ENCODE results near the gene ABT1. TPM values are rescaled to one million over a fixed set of nuclear protein-coding genes. Genes with fewer than 3 reads are reported as not detected.
"Not testable (repeated sequence)": the region's sequence is repeated elsewhere in the genome, so short reads cannot be mapped to it uniquely, and the experiment has no call there.

The ABT1 gene
- 10 to 100 TPM; 11.9 to 17.6 (median 15.0) TPM for total RNA-seq

DNA sequence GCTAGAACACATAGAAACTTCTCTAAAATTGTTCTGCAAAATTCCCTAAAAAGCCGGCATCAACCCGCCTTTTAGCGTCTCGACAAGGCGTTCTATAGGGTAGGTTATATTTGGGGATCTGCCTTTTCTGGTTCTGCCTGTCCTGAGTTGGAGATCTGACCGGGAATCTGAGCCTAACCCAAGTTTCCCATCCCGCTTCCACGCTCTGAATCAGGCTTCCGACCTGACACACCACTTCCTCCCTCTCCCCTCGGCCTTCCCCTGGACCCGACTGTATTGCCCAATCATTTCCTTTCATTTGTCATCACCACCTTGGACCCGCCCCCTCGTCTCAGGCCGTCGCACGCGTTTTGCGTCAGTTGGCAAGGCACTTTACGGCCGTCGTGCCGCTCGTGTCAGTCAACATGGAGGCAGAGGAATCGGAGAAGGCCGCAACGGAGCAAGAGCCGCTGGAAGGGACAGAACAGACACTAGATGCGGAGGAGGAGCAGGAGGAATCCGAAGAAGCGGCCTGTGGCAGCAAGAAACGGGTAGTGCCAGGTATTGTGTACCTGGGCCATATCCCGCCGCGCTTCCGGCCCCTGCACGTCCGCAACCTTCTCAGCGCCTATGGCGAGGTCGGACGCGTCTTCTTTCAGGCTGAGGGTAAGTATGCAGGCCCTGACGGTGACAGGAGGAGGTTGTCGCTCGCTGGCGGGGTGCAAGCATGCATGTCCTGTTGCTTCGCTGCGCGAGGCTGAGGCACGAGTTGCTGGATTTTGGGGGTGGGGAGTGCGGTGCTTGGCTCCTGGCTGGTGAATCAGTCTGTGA is at the start of gene ABT1:
TSS of gene ABT1 (plus strand) at position 375 of the 810 bp plus-strand sequence. CDS start at position 405, 30 bp downstream.
- peak; percentile 98 to 99 for DNase-seq
- no peaks in the 10 kb centered on the region for H3K9me3 ChIP-seq
- peak in 1 of 2 donors; percentile 86 for TF ChIP-seq POLR2A (IDR thresholded peaks at IDR 0.05)
- TF ChIP-seq, protein P1, sequence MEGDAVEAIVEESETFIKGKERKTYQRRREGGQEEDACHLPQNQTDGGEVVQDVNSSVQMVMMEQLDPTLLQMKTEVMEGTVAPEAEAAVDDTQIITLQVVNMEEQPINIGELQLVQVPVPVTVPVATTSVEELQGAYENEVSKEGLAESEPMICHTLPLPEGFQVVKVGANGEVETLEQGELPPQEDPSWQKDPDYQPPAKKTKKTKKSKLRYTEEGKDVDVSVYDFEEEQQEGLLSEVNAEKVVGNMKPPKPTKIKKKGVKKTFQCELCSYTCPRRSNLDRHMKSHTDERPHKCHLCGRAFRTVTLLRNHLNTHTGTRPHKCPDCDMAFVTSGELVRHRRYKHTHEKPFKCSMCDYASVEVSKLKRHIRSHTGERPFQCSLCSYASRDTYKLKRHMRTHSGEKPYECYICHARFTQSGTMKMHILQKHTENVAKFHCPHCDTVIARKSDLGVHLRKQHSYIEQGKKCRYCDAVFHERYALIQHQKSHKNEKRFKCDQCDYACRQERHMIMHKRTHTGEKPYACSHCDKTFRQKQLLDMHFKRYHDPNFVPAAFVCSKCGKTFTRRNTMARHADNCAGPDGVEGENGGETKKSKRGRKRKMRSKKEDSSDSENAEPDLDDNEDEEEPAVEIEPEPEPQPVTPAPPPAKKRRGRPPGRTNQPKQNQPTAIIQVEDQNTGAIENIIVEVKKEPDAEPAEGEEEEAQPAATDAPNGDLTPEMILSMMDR (IDR thresholded peaks at IDR 0.05) = peak in 1 of 6 experiments; percentile 12
- intact Hi-C loops (cut with DNase I) = no loop called here
- H3K4me3 ChIP-seq (replicated peaks in 1 of 3) = peak within 1 kb of the TSS; percentile 70 to 95 (median 88)
- H3K36me3 ChIP-seq = peaks cover 15 to 16% of the 10 kb centered on the region in 2 donors
- peak within 1 kb of the TSS; percentile 60 to 87 (median 77) for H3K27ac ChIP-seq
- WGBS, 2 donors = 1% methylated on average over 32 to 51 of the region's 51 CpGs
- H3K4me1 ChIP-seq = peaks cover 9 to 16% of the 10 kb centered on the region in 2 donors
- peaks cover 8% of the 10 kb centered on the region for H3K27me3 ChIP-seq

DNA sequence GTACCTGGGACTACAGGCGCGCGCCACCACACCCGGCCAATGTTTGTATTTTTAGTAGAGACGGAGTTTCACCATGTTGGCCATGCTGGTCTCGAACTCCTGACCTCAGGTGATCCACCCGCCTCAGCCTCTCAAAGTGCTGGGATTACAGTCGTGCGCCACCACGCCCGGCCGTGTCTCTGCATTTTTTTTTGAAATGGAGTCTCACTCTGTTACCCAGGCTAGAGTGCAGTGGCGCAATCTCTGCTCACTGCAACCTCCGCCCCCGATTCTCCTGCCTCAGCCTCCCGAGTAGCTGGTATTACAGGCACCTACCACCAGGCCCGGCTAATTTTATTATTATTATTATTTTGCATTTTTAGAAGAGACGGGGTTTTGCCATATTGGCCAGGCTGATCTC is 49.4 kb upstream of the ABT1 start:
- H3K9me3 ChIP-seq; DNase-seq; H3K36me3 ChIP-seq; H3K4me3 ChIP-seq (replicated peaks in 1 of 3); H3K4me1 ChIP-seq; H3K27ac ChIP-seq; intact Hi-C loops (cut with DNase I); H3K27me3 ChIP-seq: not testable (repeated sequence)
- WGBS, 2 donors = 95 to 97% methylated on average over 18 of the region's 18 CpGs

DNA sequence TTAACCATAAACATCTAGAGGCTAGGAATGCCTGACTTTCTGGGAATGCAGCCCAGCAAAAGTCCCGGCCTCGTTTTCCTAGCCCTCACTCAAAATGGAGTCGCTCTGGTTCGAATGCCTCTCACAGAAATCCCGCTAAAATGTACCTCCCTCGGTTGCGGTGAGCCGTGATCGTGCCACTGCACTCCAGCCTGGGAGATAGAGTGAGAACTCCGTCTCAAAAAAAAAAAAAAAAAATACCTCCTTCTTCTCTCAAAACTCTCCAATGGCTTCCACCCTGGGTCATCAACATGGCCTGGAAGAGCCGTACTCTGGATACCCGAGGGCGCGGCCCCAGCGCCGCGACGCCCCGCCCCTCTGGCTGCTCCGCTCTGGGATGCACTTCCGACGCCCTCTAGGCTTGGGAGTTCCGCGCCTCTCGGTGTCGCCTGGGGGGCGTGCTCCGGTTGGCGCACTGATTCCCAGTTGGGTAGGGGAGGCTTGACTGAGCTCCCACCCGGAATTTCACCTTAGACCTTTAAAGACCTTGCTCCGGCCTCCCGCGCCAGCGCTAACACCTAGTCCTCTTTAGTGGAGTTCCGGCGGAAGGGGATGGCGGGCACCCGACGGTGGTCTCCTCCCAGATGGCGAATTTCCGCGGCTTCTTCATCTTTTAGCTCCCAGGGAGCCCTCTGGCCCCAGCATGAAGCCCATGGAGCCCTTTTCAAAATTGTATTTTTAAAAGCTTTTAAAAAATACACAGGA is 46.3 kb upstream of the ABT1 start:
- Histone ChIP-seq H3K27me3 (no peaks in the 10 kb centered on the region), H3K9me3 (no peaks in the 10 kb centered on the region), H3K4me1 (peaks cover 3 to 4% of the 10 kb centered on the region in 2 donors), H3K27ac (no peak overlapping the region), H3K4me3 (replicated peaks in 1 of 3) (peak overlapping the region in 2 of 3 donors; percentile 9 to 31), H3K36me3 (peaks cover 3 to 5% of the 10 kb centered on the region in 2 donors)
- 11 to 14% methylated on average over 30 to 42 of the region's 42 CpGs for WGBS, 2 donors
- intact Hi-C loops (cut with DNase I) = no loop called here
- no peak for TF ChIP-seq POLR2A (IDR thresholded peaks at IDR 0.05)
- TF ChIP-seq, protein P1 (IDR thresholded peaks at IDR 0.05) = no peak
- peak; percentile 48 to 51 for DNase-seq

DNA sequence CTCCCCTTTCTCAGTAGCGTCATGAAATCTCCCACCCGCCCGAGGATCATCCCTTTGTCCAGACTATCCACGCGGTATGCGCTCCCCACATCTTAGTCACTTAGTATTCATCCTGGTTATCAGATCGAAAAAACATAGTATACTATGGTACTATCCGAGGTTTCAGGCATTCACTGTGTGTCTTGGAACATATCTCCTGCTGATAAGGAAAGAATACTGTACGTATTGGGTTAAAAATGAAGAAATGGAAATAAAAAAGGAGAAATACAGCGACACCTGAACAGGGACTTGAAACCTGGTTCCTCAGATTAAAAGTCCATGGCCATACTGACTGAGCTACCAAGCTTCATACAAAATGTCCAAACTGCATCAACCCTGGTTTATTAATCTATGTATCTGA is 44.5 kb upstream of the ABT1 start:
- 92% methylated on average over 10 of the region's 10 CpGs for WGBS, 2 donors
- DNase-seq = no peak
- peaks cover 3 to 4% of the 10 kb centered on the region in 2 donors for H3K4me1 ChIP-seq
- no peak overlapping the region for H3K4me3 ChIP-seq (replicated peaks in 1 of 3)
- intact Hi-C loops (cut with DNase I) = no loop called here
- H3K27ac ChIP-seq = no peak overlapping the region
- H3K9me3 ChIP-seq = no peaks in the 10 kb centered on the region
- no peaks in the 10 kb centered on the region for H3K27me3 ChIP-seq
- TF ChIP-seq, protein P1 (IDR thresholded peaks at IDR 0.05) = no peak
- TF ChIP-seq POLR2A (IDR thresholded peaks at IDR 0.05) = no peak
- H3K36me3 ChIP-seq = no peaks in the 10 kb centered on the region

DNA sequence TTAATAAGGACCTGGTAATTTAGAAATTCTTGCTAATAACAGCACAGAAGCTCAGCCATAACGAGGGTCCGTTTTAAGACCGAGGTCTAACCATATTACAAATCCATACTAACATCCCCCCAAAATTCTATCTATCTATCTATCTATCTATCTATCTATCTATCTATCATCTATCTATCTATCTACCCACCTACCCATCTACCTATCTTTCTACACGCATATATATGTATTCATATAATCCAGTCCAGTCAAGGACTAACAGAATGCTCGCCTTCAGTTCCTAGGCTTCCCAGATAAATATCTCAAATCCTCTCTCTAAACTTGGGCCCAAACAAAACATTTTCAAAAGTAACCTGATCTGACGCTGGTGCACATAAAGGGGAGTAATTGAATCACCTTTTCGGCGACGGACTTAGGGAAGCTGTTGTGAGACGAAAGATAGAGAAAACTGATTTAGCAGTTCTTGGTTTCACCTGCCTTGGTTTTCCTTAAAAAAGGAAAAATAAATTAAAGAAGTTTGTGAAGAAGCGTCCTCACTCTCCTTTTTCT is 44.0 kb upstream of the ABT1 start:
- DNase-seq = no peak
- H3K27ac ChIP-seq = peak overlapping the region in 1 of 3 donors; percentile 87
- intact Hi-C loops (cut with DNase I) = no loop called here
- H3K4me3 ChIP-seq (replicated peaks in 1 of 3) = peak overlapping the region in 1 of 3 donors; percentile 46
- TF ChIP-seq, protein P1 (IDR thresholded peaks at IDR 0.05) = no peak
- TF ChIP-seq POLR2A (IDR thresholded peaks at IDR 0.05) = no peak
- H3K27me3 ChIP-seq = no peaks in the 10 kb centered on the region
- no peaks in the 10 kb centered on the region for H3K9me3 ChIP-seq
- H3K4me1 ChIP-seq = peaks cover 3 to 4% of the 10 kb centered on the region in 2 donors
- 58 to 59% methylated on average over 11 of the region's 11 CpGs for WGBS, 2 donors
- no peaks in the 10 kb centered on the region for H3K36me3 ChIP-seq
